ENCODE results near the gene DAO.

DAO gene

GRCh38 chr12:108915632-108916133 is 35.8 kb downstream of the DAO start:
- no peak for DNase-seq (ENCODE audit: insufficient read length, low spot score)
- no peak for FAIRE-seq

GRCh38 chr12:108916336-108916735 is 36.4 kb downstream of the DAO start:
- DNase-seq (ENCODE audit: insufficient read length, low spot score) (no peak), FAIRE-seq (no peak)

- DNase-seq (ENCODE audit: insufficient read length, low spot score) = no peak
- FAIRE-seq = no peak
These were observed 38.3 kb downstream of the DAO start for GRCh38 chr12:108918206-108918605.

GRCh38 chr12:108918960-108919642 is 39.2 kb downstream of the DAO start:
- DNase-seq (ENCODE audit: insufficient read length, low spot score) = no peak
- FAIRE-seq = no peak

GRCh38 chr12:108921946-108922345 is 42.1 kb downstream of the DAO start:
- FAIRE-seq = no peak

GRCh38 chr12:108922918-108923317 is 43.0 kb downstream of the DAO start:
- FAIRE-seq = no peak
- no peak for DNase-seq (ENCODE audit: insufficient read length, low spot score)

More at GRCh38 chr12:108921946-108922345, 42.1 kb downstream of the DAO start:
- no peak for DNase-seq (ENCODE audit: insufficient read length, low spot score)

- FAIRE-seq = no peak
- no peak for DNase-seq (ENCODE audit: insufficient read length, low spot score)
These were observed 48.8 kb downstream of the DAO start for GRCh38 chr12:108928695-108929094.

GRCh38 chr12:108930155-108930554 is 50.3 kb downstream of the DAO start:
- no peak for DNase-seq (ENCODE audit: insufficient read length, low spot score)
- FAIRE-seq = no peak

- FAIRE-seq (no peak), DNase-seq (ENCODE audit: insufficient read length, low spot score) (no peak)
These were observed 50.9 kb downstream of the DAO start for GRCh38 chr12:108930756-108931155.

GRCh38 chr12:108933949-108934348 is 54.1 kb downstream of the DAO start:
- DNase-seq (ENCODE audit: insufficient read length, low spot score) = no peak
- no peak for FAIRE-seq

- DNase-seq (ENCODE audit: insufficient read length, low spot score) (no peak), FAIRE-seq (no peak)
These were observed 55.4 kb downstream of the DAO start for GRCh38 chr12:108935159-108935763.

- DNase-seq (ENCODE audit: insufficient read length, low spot score) (no peak), FAIRE-seq (no peak)
These were observed 58.5 kb downstream of the DAO start for GRCh38 chr12:108938247-108938924.

- peak; percentile 19 for DNase-seq (ENCODE audit: insufficient read length, low spot score)
- FAIRE-seq = no peak
These were observed 59.7 kb downstream of the DAO start for GRCh38 chr12:108939594-108939993.

GRCh38 chr12:108940138-108940537 is 60.2 kb downstream of the DAO start:
- FAIRE-seq = no peak

GRCh38 chr12:108947097-108947496 is 67.2 kb downstream of the DAO start:
- FAIRE-seq = no peak
- DNase-seq (ENCODE audit: insufficient read length, low spot score) = no peak

More at GRCh38 chr12:108940138-108940537, 60.2 kb downstream of the DAO start:
- no peak for DNase-seq (ENCODE audit: insufficient read length, low spot score)

GRCh38 chr12:108948367-108948766 is 68.5 kb downstream of the DAO start:
- DNase-seq (ENCODE audit: insufficient read length, low spot score) (no peak), FAIRE-seq (no peak)

- DNase-seq (ENCODE audit: insufficient read length, low spot score) (no peak), FAIRE-seq (no peak)
These were observed 70.1 kb downstream of the DAO start for GRCh38 chr12:108949976-108950375.
